ENCODE results near the gene MFSD2B. TPM values are rescaled to one million over a fixed set of nuclear protein-coding genes. Genes with fewer than 3 reads are reported as not detected.

Gene MFSD2B
- total and polyA plus RNA-seq, 10 of the 15 experiments (the other 5 are each of a cell fraction or from before 2014, with no cell fraction given) = 0.07 to 0.51 (median 0.16) TPM; not detected in 4

DNA sequence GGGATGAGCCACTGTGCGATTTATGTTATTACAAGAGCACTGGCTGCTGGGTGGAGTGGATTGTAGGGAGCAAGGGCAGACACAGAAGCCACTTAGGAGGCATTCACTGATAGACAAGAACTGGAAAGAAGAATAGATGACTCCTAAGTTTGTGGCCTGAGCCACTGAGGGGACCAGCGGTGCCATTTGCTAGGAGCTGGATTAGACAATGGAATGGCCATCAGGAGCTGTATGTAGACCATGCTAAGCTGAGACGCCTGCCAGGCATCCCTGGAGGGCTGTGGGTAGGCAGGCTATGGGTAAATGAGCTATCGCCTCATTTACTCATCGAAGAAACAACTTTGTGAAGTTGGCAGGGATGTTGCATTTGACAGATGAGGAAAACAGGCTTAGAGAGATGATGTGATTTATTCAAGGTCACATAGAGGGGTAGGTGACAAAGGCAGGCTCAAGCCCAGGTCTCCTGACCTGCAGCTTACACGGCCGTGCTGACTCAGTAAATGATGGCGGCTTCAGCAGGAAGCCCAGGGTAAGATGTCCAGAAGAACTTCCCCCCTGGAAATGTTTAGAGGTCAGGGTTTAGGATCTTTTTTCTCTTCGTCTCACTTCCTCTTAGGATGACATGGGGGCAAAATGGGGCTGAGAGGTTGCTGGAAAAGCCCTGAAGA is 2.8 kb downstream of the MFSD2B start:
- ChIA-PET RAD21 (ENCODE audit: unreplicated experiment) (no interaction called here), SMC1A (ENCODE audit: uncharacterized antibody, unreplicated experiment) (no interaction called here), POLR2A (no interaction called here), CTCF (interaction anchor here (1.1 to 1.3 kb wide), 2 partner anchors 72 kb away, joined by 3 read pairs; partner anchors contain the start of gene TP53I3)
- FAIRE-seq (no peak), DNase-seq (ENCODE audit: low read depth, low spot score) (no peak), ATAC-seq (no peak)
- Histone ChIP-seq H2AFZ (ENCODE audit: control insufficient read depth, low read depth, low read length) (no peak overlapping the region), H3K4me1 (ENCODE audit: control insufficient read depth, insufficient read depth, low read length) (no peaks in the 10 kb centered on the region), H3K9ac (ENCODE audit: control insufficient read depth, insufficient read depth, low read length) (no peak overlapping the region), H3K79me2 (ENCODE audit: control insufficient read depth, insufficient read depth, low read length) (no peaks in the 10 kb centered on the region), H3K4me3 (no peak overlapping the region), H3K9me3 (replicated peaks; ENCODE audit: control insufficient read depth, insufficient read depth, low read length) (no peaks in the 10 kb centered on the region), H3K36me3 (ENCODE audit: control insufficient read depth in 2 of 2, insufficient read depth in 2 of 2, low read length in 1 of 2) (no peaks in the 10 kb centered on the region), H3K4me2 (ENCODE audit: control insufficient read depth, insufficient read depth) (no peak overlapping the region), H4K20me1 (ENCODE audit: control insufficient read depth, insufficient read depth) (no peaks in the 10 kb centered on the region), H3K27ac (ENCODE audit: control insufficient read depth, insufficient read depth) (no peak overlapping the region), H3K27me3 (replicated peaks in 1 of 2; ENCODE audit: control insufficient read depth in 2 of 2, insufficient read depth in 2 of 2, low read length in 1 of 2) (peaks cover 3 to 16% of the 10 kb centered on the region in 2 experiments)
- no TSS peak for BruUV-seq (replicated peaks)
- WGBS (ENCODE audit: insufficient coverage, insufficient replicate concordance, low lambda C conversion rate, missing lambda C conversion rate) = 34% methylated on average over 9 of the region's 9 CpGs
- intact Hi-C loops (cut with micrococcal nuclease; ENCODE audit: unreplicated experiment) = no loop called here
- in situ Hi-C loops (cut with MboI) = no loop called here
- TF ChIP-seq SIN3A (IDR thresholded peaks at IDR 0.05; ENCODE audit: low read depth, low read length) (no peak), IKZF2 (IDR thresholded peaks at IDR 0.05) (no peak), PRDM15 (CRISPR knock-in tag; IDR thresholded peaks at IDR 0.05) (no peak), NFXL1 (IDR thresholded peaks at IDR 0.05; ENCODE audit: borderline replicate concordance) (no peak), HCFC1 (IDR thresholded peaks at IDR 0.05; ENCODE audit: low read length) (no peak), SMAD5 (IDR thresholded peaks at IDR 0.05; ENCODE audit: low read depth) (no peak), CHD4 (IDR thresholded peaks at IDR 0.05) (no peak), YBX1 (IDR thresholded peaks at IDR 0.05) (no peak), HDAC6 (IDR thresholded peaks at IDR 0.05; ENCODE audit: unreplicated experiment) (no peak), RB1 (IDR thresholded peaks at IDR 0.05; ENCODE audit: borderline replicate concordance) (no peak), JUND (IDR thresholded peaks at IDR 0.05; ENCODE audit: low read depth, low read length) (no peak), REST (IDR thresholded peaks at IDR 0.05; ENCODE audit: low read depth, low read length) (no peak), RCOR1 (conservative IDR thresholded peaks at IDR 0.05; ENCODE audit: low read depth, low read length) (no peak)
